Stimulated activated CD8-positive, alpha-beta memory T cell treated with anti-CD3 and anti-CD28 coated beads, Interleukin-4, amount 100 ng/mL, for 48 hours (primary cell): ENCODE results near the gene SFRP5.

ENCODE experiments used
- DNase-seq: peaks from one replicate; pipeline ENCODE4 v3.0.0-alpha.2; 2020

Gene SFRP5

GRCh38 chr10:97785231-97785630 is 13.4 kb upstream of the SFRP5 start:
- DNase-seq = no peak

GRCh38 chr10:97784200-97784810 is 12.5 kb upstream of the SFRP5 start:
- no peak for DNase-seq

- no peak for DNase-seq
Measured at GRCh38 chr10:97782455-97783228, 10.8 kb upstream of the SFRP5 start.

- DNase-seq = peak; percentile 44
Measured at GRCh38 chr10:97781618-97782331, 10.0 kb upstream of the SFRP5 start.

GRCh38 chr10:97780841-97781617 is 9.2 kb upstream of the SFRP5 start:
- no peak for DNase-seq

GRCh38 chr10:97779975-97780374 is 8.2 kb upstream of the SFRP5 start:
- no peak for DNase-seq

- DNase-seq = no peak
Measured at GRCh38 chr10:97779492-97779891, 7.7 kb upstream of the SFRP5 start.

- DNase-seq = no peak
Measured at GRCh38 chr10:97778452-97779302, 6.9 kb upstream of the SFRP5 start.

GRCh38 chr10:97777143-97777542 is 5.3 kb upstream of the SFRP5 start:
- no peak for DNase-seq

- no peak for DNase-seq
Measured at GRCh38 chr10:97774811-97775294, 3.1 kb upstream of the SFRP5 start.

- no peak for DNase-seq
Measured at GRCh38 chr10:97773096-97773495, 1.3 kb upstream of the SFRP5 start.

GRCh38 chr10:97771055-97771891 is 526 bp downstream of the SFRP5 start:
- peak; percentile 32 for DNase-seq

- no peak for DNase-seq
Measured at GRCh38 chr10:97770255-97770654, 1.5 kb downstream of the SFRP5 start.

- no peak for DNase-seq
Measured at GRCh38 chr10:97768322-97769315, 3.2 kb downstream of the SFRP5 start.

GRCh38 chr10:97766996-97767924 is 4.5 kb downstream of the SFRP5 start:
- no peak for DNase-seq

- DNase-seq = no peak
Measured at GRCh38 chr10:97766106-97766810, 5.5 kb downstream of the SFRP5 start.

- DNase-seq = no peak
Measured at GRCh38 chr10:97765201-97765600, 6.6 kb downstream of the SFRP5 start.

- DNase-seq = no peak
Measured at GRCh38 chr10:97764519-97764931, 7.3 kb downstream of the SFRP5 start.
